ENCODE results near the gene ARAP2.

The ARAP2 gene

DNA sequence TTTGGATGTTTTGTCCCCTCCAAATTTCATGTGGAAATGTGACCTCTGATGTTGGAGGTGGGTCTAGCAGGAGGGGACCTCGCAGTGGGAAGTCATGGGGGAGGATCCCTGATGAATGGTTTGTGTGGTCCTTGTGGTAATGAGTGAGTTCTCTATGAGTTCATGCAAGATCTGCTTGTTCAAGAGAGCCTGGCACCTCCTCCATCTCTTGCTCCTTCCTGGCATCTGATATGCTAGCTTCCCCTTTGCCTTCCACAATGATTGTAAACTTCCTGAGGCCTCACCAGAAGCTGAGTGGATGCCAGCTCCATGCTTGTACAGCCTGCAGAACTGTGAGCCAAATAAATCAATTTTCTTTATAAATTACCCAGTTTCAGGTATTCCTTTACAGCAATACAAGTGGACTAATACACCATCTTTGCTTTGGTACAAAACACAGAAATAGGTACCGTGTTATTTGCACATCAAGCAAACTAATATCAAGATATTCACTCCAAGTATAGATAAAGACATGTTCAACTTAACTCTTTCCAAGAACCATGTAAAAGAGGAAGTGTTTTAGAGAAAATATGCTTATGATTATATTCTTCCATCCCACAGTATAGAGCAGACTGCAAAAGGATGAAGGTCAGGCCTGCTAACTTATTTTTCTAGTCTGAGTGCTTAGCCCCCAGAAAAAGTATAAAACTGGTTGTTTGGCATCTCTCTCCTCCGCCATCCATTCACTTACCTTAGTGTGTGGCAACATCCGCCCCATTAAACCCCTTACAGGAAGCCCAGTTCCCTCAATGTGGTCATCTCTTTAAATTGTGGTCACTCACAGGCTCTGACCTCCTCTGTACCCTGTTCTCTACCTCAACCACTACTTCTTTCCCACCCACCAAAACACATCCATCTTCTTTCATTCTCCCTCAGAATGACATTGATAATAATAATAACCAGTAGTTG is 6.7 kb downstream of the ARAP2 start:
- TF ChIP-seq POLR2AphosphoS5 (IDR thresholded peaks at IDR 0.05; ENCODE audit: low read depth, low read length) (no peak), FOXP2 (optimal IDR thresholded peaks at IDR 0.05; ENCODE audit: borderline replicate concordance, extremely low read depth, extremely low read length, insufficient read depth) (no peak), REST (IDR thresholded peaks at IDR 0.05; ENCODE audit: insufficient read depth in 1 of 2, low read depth in 2 of 2, low read length in 2 of 2) (no peak), SIN3A (IDR thresholded peaks at IDR 0.05; ENCODE audit: borderline replicate concordance, insufficient read depth, low read length) (no peak), TAF1 (IDR thresholded peaks at IDR 0.05; ENCODE audit: borderline replicate concordance, insufficient read depth, low read length) (no peak)

DNA sequence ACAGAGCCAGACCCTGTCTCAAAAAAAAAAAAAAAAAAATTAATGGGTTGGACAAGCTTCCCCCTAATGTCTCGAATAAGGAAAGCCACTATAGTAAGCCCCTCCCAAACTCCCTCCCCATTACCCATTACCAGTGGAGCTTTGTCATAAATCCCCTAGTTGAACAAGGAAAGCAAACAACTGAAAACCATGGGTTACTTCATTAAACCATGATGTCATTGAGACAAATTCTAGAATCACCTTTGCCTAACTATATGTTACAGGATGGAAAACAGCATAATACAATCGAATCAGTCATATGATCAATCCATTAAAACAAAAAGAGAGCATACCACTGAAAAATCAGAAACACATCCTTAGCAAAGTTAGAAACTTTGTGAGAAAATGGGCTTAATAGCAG is 8.2 kb downstream of the ARAP2 start:
- TF ChIP-seq FOXP2 (optimal IDR thresholded peaks at IDR 0.05; ENCODE audit: borderline replicate concordance, extremely low read depth, extremely low read length, insufficient read depth) (no peak), TAF1 (IDR thresholded peaks at IDR 0.05; ENCODE audit: borderline replicate concordance, insufficient read depth, low read length) (no peak), REST (IDR thresholded peaks at IDR 0.05; ENCODE audit: insufficient read depth in 1 of 2, low read depth in 2 of 2, low read length in 2 of 2) (no peak)

GRCh38 chr4:36235306-36235705 is 9.0 kb downstream of the ARAP2 start:
- TF ChIP-seq FOXP2 (optimal IDR thresholded peaks at IDR 0.05; ENCODE audit: borderline replicate concordance, extremely low read depth, extremely low read length, insufficient read depth) (no peak), POLR2AphosphoS5 (IDR thresholded peaks at IDR 0.05; ENCODE audit: low read depth, low read length) (no peak), SIN3A (IDR thresholded peaks at IDR 0.05; ENCODE audit: borderline replicate concordance, insufficient read depth, low read length) (no peak), REST (IDR thresholded peaks at IDR 0.05; ENCODE audit: insufficient read depth in 1 of 2, low read depth in 2 of 2, low read length in 2 of 2) (no peak), TAF1 (IDR thresholded peaks at IDR 0.05; ENCODE audit: borderline replicate concordance, insufficient read depth, low read length) (no peak)

DNA sequence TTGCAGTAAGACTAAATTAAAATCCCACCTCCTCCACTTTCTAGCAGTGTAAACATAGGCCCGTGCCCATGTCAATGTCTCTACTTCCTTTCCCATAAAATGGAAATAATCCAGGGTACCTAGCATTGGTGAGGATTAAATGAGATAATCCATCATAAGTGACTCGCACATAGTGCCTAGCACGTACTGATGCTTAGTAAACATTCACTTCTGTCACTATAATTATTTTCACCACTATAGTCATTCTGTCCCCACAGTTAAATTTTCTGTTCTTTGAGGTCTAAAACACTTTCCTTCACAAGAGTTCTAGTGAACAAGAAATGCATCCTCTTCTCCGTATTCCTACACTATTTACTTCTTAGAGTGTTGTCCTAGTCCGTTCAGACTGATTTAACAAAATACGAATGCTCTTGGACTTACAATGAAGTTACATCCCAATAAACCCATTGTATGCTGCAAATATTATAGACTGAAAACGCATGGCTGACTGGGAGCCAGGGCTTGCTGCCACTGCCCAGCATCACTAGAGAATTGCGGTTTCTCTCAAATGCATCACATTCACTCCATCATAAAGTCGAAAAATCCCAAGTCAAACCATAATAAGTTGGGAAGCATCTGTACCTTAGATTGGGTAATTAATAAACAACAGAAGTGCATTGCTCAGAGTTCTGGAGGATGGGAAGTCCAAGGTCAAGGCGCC is 10.6 kb downstream of the ARAP2 start:
- no peak for TF ChIP-seq FOXP2 (optimal IDR thresholded peaks at IDR 0.05; ENCODE audit: borderline replicate concordance, extremely low read depth, extremely low read length, insufficient read depth)
- no peak for TF ChIP-seq REST (IDR thresholded peaks at IDR 0.05; ENCODE audit: insufficient read depth in 1 of 2, low read depth in 2 of 2, low read length in 2 of 2)

All from PFSK-1 (cell line).